ENCODE data around the gene ANO2. TPM values are rescaled to one million over a fixed set of nuclear protein-coding genes. Genes with fewer than 3 reads are reported as not detected.

ANO2 gene
- total RNA-seq, 3 donors from 2014 or later (not counting 1 experiment from before 2014, with no cell fraction given) = not detected

DNA sequence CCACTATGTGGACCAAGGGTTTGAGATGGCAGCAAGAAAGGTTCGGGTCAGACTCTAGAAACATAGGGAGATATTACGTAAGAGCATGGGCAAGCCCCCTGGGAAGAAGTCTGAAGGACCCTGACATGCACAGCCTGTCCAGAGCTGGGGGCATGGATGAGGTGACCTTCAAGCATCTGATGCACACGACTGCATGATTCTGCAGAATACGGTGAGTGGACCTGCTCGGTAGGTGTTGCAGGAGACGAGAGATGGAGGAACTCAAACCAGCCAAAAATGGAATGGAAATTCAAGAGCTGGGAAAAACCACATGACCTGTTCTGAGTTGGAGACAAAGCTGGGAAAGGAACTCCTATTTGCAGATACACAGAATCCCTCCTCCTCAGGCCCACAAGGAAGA is 43.6 kb downstream of the ANO2 start:
- Mint-ChIP-seq H3K4me1 (no peaks in the 10 kb centered on the region), H3K27me3 (ENCODE audit: low read depth in 2 of 2) (peaks cover 20 to 34% of the 10 kb centered on the region in 2 donors), H3K36me3 (no peaks in the 10 kb centered on the region), H3K9me3 (no peaks in the 10 kb centered on the region), H3K27ac (no peak overlapping the region), H3K4me3 (no peak overlapping the region)
- TF ChIP-seq CTCF (IDR thresholded peaks at IDR 0.05) = no peak
- ATAC-seq (no peak), DNase-seq (no peak)
- H3K9me3 ChIP-seq (ENCODE audit: control insufficient read depth, insufficient read depth, low read length) = no peaks in the 10 kb centered on the region
- no peaks in the 10 kb centered on the region for H3K4me1 ChIP-seq (ENCODE audit: control insufficient read depth, insufficient read depth, low read length)
- no peaks in the 10 kb centered on the region for H3K36me3 ChIP-seq (ENCODE audit: control insufficient read depth, insufficient read depth, low read length)
- intact Hi-C loops (cut with micrococcal nuclease) = no loop called here
- H3K27ac ChIP-seq (ENCODE audit: low read length) = no peak overlapping the region
- H3K4me3 ChIP-seq (ENCODE audit: low read length) = no peak overlapping the region
- no peaks in the 10 kb centered on the region for H3K27me3 ChIP-seq (ENCODE audit: control insufficient read depth, insufficient read depth, low read length)
- WGBS (ENCODE audit: insufficient coverage) = 87% methylated on average over 6 of the region's 6 CpGs

- H3K27ac Mint-ChIP-seq = no peak overlapping the region
- H3K36me3 ChIP-seq (ENCODE audit: control insufficient read depth, insufficient read depth, low read length) = no peaks in the 10 kb centered on the region
- DNase-seq (no peak), ATAC-seq (no peak)
- no peaks in the 10 kb centered on the region for H3K27me3 ChIP-seq (ENCODE audit: control insufficient read depth, insufficient read depth, low read length)
- H3K27ac ChIP-seq (ENCODE audit: low read length) = no peak overlapping the region
- H3K4me1 ChIP-seq (ENCODE audit: control insufficient read depth, insufficient read depth, low read length) = no peaks in the 10 kb centered on the region
- H3K4me3 Mint-ChIP-seq = no peak overlapping the region
- WGBS (ENCODE audit: insufficient coverage) = 74% methylated on average over 14 of the region's 15 CpGs
- H3K27me3 Mint-ChIP-seq (ENCODE audit: low read depth in 2 of 2) = peaks cover 20 to 37% of the 10 kb centered on the region in 2 donors
- TF ChIP-seq CTCF (IDR thresholded peaks at IDR 0.05) = no peak
- no peaks in the 10 kb centered on the region for H3K4me1 Mint-ChIP-seq
- no peak overlapping the region for H3K4me3 ChIP-seq (ENCODE audit: low read length)
- no peaks in the 10 kb centered on the region for H3K9me3 ChIP-seq (ENCODE audit: control insufficient read depth, insufficient read depth, low read length)
- intact Hi-C loops (cut with micrococcal nuclease) = no loop called here
- H3K36me3 Mint-ChIP-seq = no peaks in the 10 kb centered on the region
- H3K9me3 Mint-ChIP-seq = no peaks in the 10 kb centered on the region
These were observed 44.4 kb downstream of the ANO2 start for GRCh38 chr12:5900533-5901205.

- Histone ChIP-seq H3K27me3 (ENCODE audit: control insufficient read depth, insufficient read depth, low read length) (no peaks in the 10 kb centered on the region), H3K27ac (ENCODE audit: low read length) (no peak overlapping the region), H3K9me3 (ENCODE audit: control insufficient read depth, insufficient read depth, low read length) (no peaks in the 10 kb centered on the region), H3K4me1 (ENCODE audit: control insufficient read depth, insufficient read depth, low read length) (no peaks in the 10 kb centered on the region), H3K36me3 (ENCODE audit: control insufficient read depth, insufficient read depth, low read length) (no peaks in the 10 kb centered on the region), H3K4me3 (ENCODE audit: low read length) (no peak overlapping the region)
- no peaks in the 10 kb centered on the region for H3K36me3 Mint-ChIP-seq
- ATAC-seq = no peak
- TF ChIP-seq CTCF (IDR thresholded peaks at IDR 0.05) = no peak
- no peak overlapping the region for H3K27ac Mint-ChIP-seq
- no peaks in the 10 kb centered on the region for H3K9me3 Mint-ChIP-seq
- H3K27me3 Mint-ChIP-seq (ENCODE audit: low read depth in 2 of 2) = peaks cover 22 to 43% of the 10 kb centered on the region in 2 donors
- WGBS (ENCODE audit: insufficient coverage) = 83% methylated on average over 4 of the region's 4 CpGs
- no peaks in the 10 kb centered on the region for H3K4me1 Mint-ChIP-seq
- intact Hi-C loops (cut with micrococcal nuclease) = no loop called here
- no peak overlapping the region for H3K4me3 Mint-ChIP-seq
- DNase-seq = no peak
These were observed 45.0 kb downstream of the ANO2 start for GRCh38 chr12:5900076-5900475.

- no peaks in the 10 kb centered on the region for H3K9me3 ChIP-seq (ENCODE audit: control insufficient read depth, insufficient read depth, low read length)
- H3K9me3 Mint-ChIP-seq = no peaks in the 10 kb centered on the region
- H3K36me3 ChIP-seq (ENCODE audit: control insufficient read depth, insufficient read depth, low read length) = no peaks in the 10 kb centered on the region
- no peak for DNase-seq
- 90% methylated on average over 3 of the region's 3 CpGs for WGBS (ENCODE audit: insufficient coverage)
- no peak overlapping the region for H3K27ac ChIP-seq (ENCODE audit: low read length)
- intact Hi-C loops (cut with micrococcal nuclease) = no loop called here
- H3K4me3 Mint-ChIP-seq = no peak overlapping the region
- H3K4me1 ChIP-seq (ENCODE audit: control insufficient read depth, insufficient read depth, low read length) = no peaks in the 10 kb centered on the region
- no peak for TF ChIP-seq CTCF (IDR thresholded peaks at IDR 0.05)
- no peak overlapping the region for H3K27ac Mint-ChIP-seq
- no peaks in the 10 kb centered on the region for H3K36me3 Mint-ChIP-seq
- no peaks in the 10 kb centered on the region for H3K4me1 Mint-ChIP-seq
- peaks cover 25 to 47% of the 10 kb centered on the region in 2 donors for H3K27me3 Mint-ChIP-seq (ENCODE audit: low read depth in 2 of 2)
- H3K4me3 ChIP-seq (ENCODE audit: low read length) = no peak overlapping the region
- no peak for ATAC-seq
- no peaks in the 10 kb centered on the region for H3K27me3 ChIP-seq (ENCODE audit: control insufficient read depth, insufficient read depth, low read length)
These were observed 45.4 kb downstream of the ANO2 start for GRCh38 chr12:5899675-5900074.
